ENCODE data around the gene FLT3LG. TPM values are rescaled to one million over a fixed set of nuclear protein-coding genes. Genes with fewer than 3 reads are reported as not detected.
"Not testable (repeated sequence)": the region's sequence is repeated elsewhere in the genome, so short reads cannot be mapped to it uniquely, and the experiment has no call there.

The FLT3LG gene
- total and polyA plus RNA-seq, 7 donors = 2.1 to 18.6 (median 6.1) TPM

GRCh38 chr19:49468746-49469447, 5.1 kb upstream of the FLT3LG start:
- WGBS, 2 donors = 48 to 61% methylated on average over 15 of the region's 15 CpGs
- DNase-seq = peak; percentile 91

GRCh38 chr19:49469828-49470614, 4.0 kb upstream of the FLT3LG start:
- TF ChIP-seq POLR2AphosphoS5 (IDR thresholded peaks at IDR 0.05) = no peak
- TF ChIP-seq EP300 (IDR thresholded peaks at IDR 0.05) = no peak
- TF ChIP-seq, protein P1, sequence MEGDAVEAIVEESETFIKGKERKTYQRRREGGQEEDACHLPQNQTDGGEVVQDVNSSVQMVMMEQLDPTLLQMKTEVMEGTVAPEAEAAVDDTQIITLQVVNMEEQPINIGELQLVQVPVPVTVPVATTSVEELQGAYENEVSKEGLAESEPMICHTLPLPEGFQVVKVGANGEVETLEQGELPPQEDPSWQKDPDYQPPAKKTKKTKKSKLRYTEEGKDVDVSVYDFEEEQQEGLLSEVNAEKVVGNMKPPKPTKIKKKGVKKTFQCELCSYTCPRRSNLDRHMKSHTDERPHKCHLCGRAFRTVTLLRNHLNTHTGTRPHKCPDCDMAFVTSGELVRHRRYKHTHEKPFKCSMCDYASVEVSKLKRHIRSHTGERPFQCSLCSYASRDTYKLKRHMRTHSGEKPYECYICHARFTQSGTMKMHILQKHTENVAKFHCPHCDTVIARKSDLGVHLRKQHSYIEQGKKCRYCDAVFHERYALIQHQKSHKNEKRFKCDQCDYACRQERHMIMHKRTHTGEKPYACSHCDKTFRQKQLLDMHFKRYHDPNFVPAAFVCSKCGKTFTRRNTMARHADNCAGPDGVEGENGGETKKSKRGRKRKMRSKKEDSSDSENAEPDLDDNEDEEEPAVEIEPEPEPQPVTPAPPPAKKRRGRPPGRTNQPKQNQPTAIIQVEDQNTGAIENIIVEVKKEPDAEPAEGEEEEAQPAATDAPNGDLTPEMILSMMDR (IDR thresholded peaks at IDR 0.05) = no peak
- no peak for TF ChIP-seq POLR2A (IDR thresholded peaks at IDR 0.05)
- intact Hi-C loops (cut with DNase I) = loop anchor here (10.0 kb wide), 1 partner anchor 835 kb away; the partner anchor contains the start of gene DBP
- Histone ChIP-seq H3K27ac (peak overlapping the region in 1 of 4 donors; percentile 73), H3K4me3 (no peak overlapping the region), H3K36me3 (peaks cover 0 to 35% (median 0%) of the 10 kb centered on the region in 4 donors), H3K9me3 (no peaks in the 10 kb centered on the region), H3K4me1 (peaks cover 0 to 12% (median 8%) of the 10 kb centered on the region in 4 donors), H3K27me3 (no peaks in the 10 kb centered on the region)
- 54 to 82% methylated on average over 25 of the region's 25 CpGs for WGBS, 2 donors
- no peak for DNase-seq

More at GRCh38 chr19:49468746-49469447, 5.1 kb upstream of the FLT3LG start:
- Histone ChIP-seq H3K36me3 (peaks cover 0 to 44% (median 0%) of the 10 kb centered on the region in 4 donors), H3K27ac (peak overlapping the region; percentile 23 to 73 (median 40)), H3K27me3 (no peaks in the 10 kb centered on the region), H3K9me3 (no peaks in the 10 kb centered on the region), H3K4me3 (no peak overlapping the region), H3K4me1 (peaks cover 0 to 7% (median 5%) of the 10 kb centered on the region in 4 donors)
- intact Hi-C loops (cut with DNase I) = no loop called here
- TF ChIP-seq, protein P1 (IDR thresholded peaks at IDR 0.05) = no peak
- TF ChIP-seq POLR2A (IDR thresholded peaks at IDR 0.05) (no peak), POLR2AphosphoS5 (IDR thresholded peaks at IDR 0.05) (no peak), EP300 (IDR thresholded peaks at IDR 0.05) (no peak)

DNA sequence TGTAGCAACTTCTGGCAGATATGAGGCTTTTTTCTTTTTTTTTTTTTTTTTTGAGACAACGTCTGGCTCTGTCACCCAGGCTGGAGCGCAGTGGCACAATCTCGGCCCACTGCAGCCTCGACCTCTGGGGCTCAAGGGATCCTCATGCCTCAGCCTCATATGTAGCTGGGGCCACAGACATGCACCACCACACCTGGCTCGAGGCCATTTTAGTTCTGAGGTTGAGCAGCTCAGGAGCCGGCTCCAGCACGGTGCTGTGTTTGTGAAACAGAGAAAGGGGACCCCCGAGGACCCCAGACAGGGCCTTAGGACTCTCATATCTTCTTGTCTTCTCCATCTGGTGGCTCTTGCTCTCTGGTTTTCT, 3.4 kb upstream of the FLT3LG start:
- Histone ChIP-seq H3K9me3 (no peaks in the 10 kb centered on the region), H3K36me3 (peaks cover 0 to 31% (median 0%) of the 10 kb centered on the region in 4 donors), H3K27me3 (no peaks in the 10 kb centered on the region), H3K27ac (peak overlapping the region in 1 of 4 donors; percentile 73), H3K4me1 (peaks cover 0 to 18% (median 8%) of the 10 kb centered on the region in 4 donors), H3K4me3 (no peak overlapping the region)
- no peak for DNase-seq
- WGBS, 2 donors = 58 to 88% methylated on average over 8 of the region's 8 CpGs
- intact Hi-C loops (cut with DNase I) = loop anchor here (10.0 kb wide), 1 partner anchor 836 kb away; the partner anchor contains the start of gene DBP
- TF ChIP-seq POLR2AphosphoS5 (IDR thresholded peaks at IDR 0.05) (no peak), EP300 (IDR thresholded peaks at IDR 0.05) (no peak), POLR2A (IDR thresholded peaks at IDR 0.05) (no peak)
- TF ChIP-seq, protein P1 (IDR thresholded peaks at IDR 0.05) = no peak

DNA sequence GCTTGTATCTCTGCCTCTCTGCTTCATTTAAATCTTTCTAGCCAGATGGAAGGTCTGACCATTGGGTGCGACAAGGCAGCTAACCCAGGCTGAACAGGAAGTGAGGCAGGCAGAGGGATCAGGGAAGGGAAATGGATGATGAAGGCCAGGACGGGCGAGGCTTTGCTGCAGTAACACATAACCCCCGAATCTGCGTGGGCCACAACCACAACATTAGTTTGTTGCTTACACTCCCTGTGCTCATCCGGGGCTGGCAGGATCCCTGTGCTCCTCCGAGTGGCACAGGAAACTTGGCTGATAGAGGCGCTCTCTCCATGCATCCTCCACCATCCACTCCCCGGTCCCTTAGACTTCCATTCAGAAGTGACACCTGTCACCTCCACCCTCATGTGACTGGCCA, 1.1 kb upstream of the FLT3LG start:
- Histone ChIP-seq H3K4me1 (peaks cover 0 to 23% (median 8%) of the 10 kb centered on the region in 4 donors), H3K36me3 (peaks cover 0 to 13% (median 0%) of the 10 kb centered on the region in 4 donors), H3K27me3 (no peaks in the 10 kb centered on the region), H3K4me3 (no peak overlapping the region), H3K9me3 (no peaks in the 10 kb centered on the region), H3K27ac (no peak overlapping the region)
- intact Hi-C loops (cut with DNase I) = loop anchor here (10.0 kb wide), 1 partner anchor 838 kb away; the partner anchor contains the start of gene DBP
- 72 to 75% methylated on average over 9 of the region's 9 CpGs for WGBS, 2 donors
- DNase-seq = no peak
- TF ChIP-seq EP300 (IDR thresholded peaks at IDR 0.05) (no peak), POLR2A (IDR thresholded peaks at IDR 0.05) (no peak), POLR2AphosphoS5 (IDR thresholded peaks at IDR 0.05) (no peak)
- TF ChIP-seq, protein P1 (IDR thresholded peaks at IDR 0.05) = no peak

DNA sequence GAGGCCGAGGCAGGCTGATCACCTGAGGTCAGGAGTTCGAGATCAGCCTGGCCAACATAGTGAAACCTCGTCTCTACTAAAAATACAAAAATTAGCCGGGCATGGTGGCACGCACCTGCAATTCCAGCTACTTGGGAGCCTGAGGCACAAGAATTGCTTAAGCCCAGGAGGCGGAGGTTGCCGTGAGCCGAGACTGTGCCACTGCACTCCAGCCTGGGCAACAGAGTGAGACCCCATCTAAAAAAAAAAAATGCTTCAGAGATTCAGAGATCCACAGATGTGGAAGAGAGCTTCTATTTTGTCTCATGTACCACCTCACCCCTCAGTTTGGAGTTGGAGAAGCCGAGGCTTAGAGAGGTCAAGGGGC, 531 bp upstream of the FLT3LG start:
- Histone ChIP-seq H3K4me1 (peaks cover 0 to 25% (median 12%) of the 10 kb centered on the region in 4 donors), H3K27ac (peak overlapping the region; percentile 77 to 84 (median 80)), H3K4me3 (peak overlapping the region; percentile 56 to 83 (median 71)), H3K36me3 (peaks cover 0 to 13% (median 0%) of the 10 kb centered on the region in 4 donors)
- not testable (repeated sequence) for DNase-seq, H3K27me3 ChIP-seq, H3K9me3 ChIP-seq
- intact Hi-C loops (cut with DNase I) = loop anchor here (10.0 kb wide), 1 partner anchor 839 kb away; the partner anchor contains the start of gene DBP
- 63 to 73% methylated on average over 9 of the region's 9 CpGs for WGBS, 2 donors

Measured in sigmoid colon (tissue), 7 donors.